Caco-2 (cell line): Measurements from ENCODE around the gene TMEM184B. TPM values are rescaled to one million over a fixed set of nuclear protein-coding genes. Genes with fewer than 3 reads are reported as not detected.

Source experiments
- Bru-seq: library from RNA; stranded (reverse); fragments of 400-500 nt; gene quantifications from one replicate; lab custom pipeline; 2021; lab: Mats Ljungman, UMichigan
- BruChase-seq, 2 experiments: library from RNA; stranded (reverse); fragments of 400-500 nt; gene quantifications; one replicate each; lab custom pipeline; 2021; lab: Mats Ljungman, UMichigan
- BruUV-seq: library from RNA; stranded (reverse); fragments of 400-500 nt; replicated peaks from 2 replicates; lab custom pipeline; 2021; lab: Mats Ljungman, UMichigan
- CTCF ChIA-PET: fragments of 300-600 bp; sonication (Branson Sonifier 250); formaldehyde crosslinking; loops from one replicate; lab custom pipeline; 2022; ENCODE audit warnings: antibody characterized with exemption; lab: Charles Lee
- POLR2A ChIA-PET: fragments of 300-600 bp; sonication (Branson Sonifier 250); formaldehyde crosslinking; loops from one replicate; lab custom pipeline; 2022; ENCODE audit warnings: antibody characterized with exemption; lab: Charles Lee
- DNase-seq, 2 experiments: peaks; one replicate each; pipeline versions ENCODE4 v3.0.0 to v3.0.0-alpha.2; 2020 to 2022
- H3K27me3 ChIP-seq: replicated peaks from 2 replicates; pipeline ENCODE4 v1.6.0; 2011; ENCODE audit warnings: low read length; ENCODE audit not compliant: control insufficient read depth, insufficient read depth
- H3K36me3 ChIP-seq: 2 replicates; pipeline ENCODE4 v1.5.1; 2011; ENCODE audit warnings: low read length; ENCODE audit not compliant: control insufficient read depth, insufficient read depth
- H3K4me1 ChIP-seq: fragments of 250-450 bp; sonication (Bioruptor Pico); 2 replicates; pipeline ENCODE4 v1.5.1; 2020; ENCODE audit warnings: mild to moderate bottlenecking
- H3K4me3 ChIP-seq: 2 replicates; pipeline ENCODE4 v1.5.1; 2011; ENCODE audit warnings: low read depth, mild to moderate bottlenecking, control low read depth, low read length
- H3K9me3 ChIP-seq: fragments of 250-450 bp; sonication (Bioruptor Pico); 2 replicates; pipeline ENCODE4 v1.5.1; 2020; ENCODE audit warnings: mild to moderate bottlenecking, moderate library complexity
- H3K27ac Mint-ChIP-seq: one replicate; pipeline ENCODE4 v1.8.0; 2022; ENCODE audit warnings: mixed read lengths; ENCODE audit not compliant: unreplicated experiment
- H3K27me3 Mint-ChIP-seq: one replicate; pipeline ENCODE4 v1.8.0; 2022; ENCODE audit warnings: mixed read lengths; ENCODE audit not compliant: insufficient read depth, unreplicated experiment
- H3K36me3 Mint-ChIP-seq: one replicate; pipeline ENCODE4 v1.8.0; 2022; ENCODE audit warnings: mild to moderate bottlenecking, mixed read lengths; ENCODE audit not compliant: insufficient read depth, unreplicated experiment
- H3K4me1 Mint-ChIP-seq: one replicate; pipeline ENCODE4 v1.8.0; 2022; ENCODE audit warnings: low read depth, mixed read lengths; ENCODE audit not compliant: unreplicated experiment
- H3K4me3 Mint-ChIP-seq: one replicate; pipeline ENCODE4 v1.8.0; 2022; ENCODE audit warnings: mild to moderate bottlenecking, moderate library complexity, mixed read lengths; ENCODE audit not compliant: unreplicated experiment
- H3K9me3 Mint-ChIP-seq: one replicate; pipeline ENCODE4 v1.8.0; 2022; ENCODE audit warnings: mixed read lengths; ENCODE audit not compliant: unreplicated experiment
- intact Hi-C: fragments of 100-400 bp; cut with micrococcal nuclease; formaldehyde crosslinking; loops from one replicate; pipeline ENCODE4 v1.10.0; 2022; ENCODE audit not compliant: unreplicated experiment
- long read RNA-seq: library from polyadenylated mRNA; stranded (forward); transcript quantifications from one replicate; pipeline ENCODE4 v2.0.0, GENCODE V29; 2022
- total RNA-seq: library from RNA; stranded (reverse); gene quantifications from 2 replicates; pipeline ENCODE4 v1.2.3, GENCODE V29; 2022
- TF ChIP-seq, protein P1 (sequence below), 2 experiments: fragments of 200-600 bp in 1 of 2; IDR thresholded peaks; 1 replicate in 1 of 2; 2 replicates in 1 of 2; pipeline versions ENCODE4 v1.5.1 to v1.8.0; 2011 to 2022; ENCODE audit warnings: antibody characterized with exemption in 1 of 2, control low read depth in 1 of 2, inconsistent platforms in 1 of 2, low read depth in 1 of 2, low read length in 1 of 2, mild to moderate bottlenecking in 1 of 2, moderate library complexity in 1 of 2; ENCODE audit not compliant: insufficient read depth in 1 of 2, severe bottlenecking in 1 of 2, unreplicated experiment in 1 of 2

TMEM184B gene
- 52.4 and 53.3 TPM in 2 replicates for total RNA-seq
- Bru-seq, nascent RNA: percentile 61 among the genes with signal in this experiment
- BruChase-seq, experiment 1, labeled RNA remaining after a 2-hour chase: percentile 67 among the genes with signal in this experiment
- BruChase-seq, experiment 2, labeled RNA remaining after a 6-hour chase: percentile 76 among the genes with signal in this experiment
- long read RNA-seq, full-length matches to known transcripts: 59 of 90 reads
- long read RNA-seq, partial matches to known transcripts: 21 of 90 reads
- long read RNA-seq, other reads (novel, unspliced or antisense): 10 of 90 reads

DNA sequence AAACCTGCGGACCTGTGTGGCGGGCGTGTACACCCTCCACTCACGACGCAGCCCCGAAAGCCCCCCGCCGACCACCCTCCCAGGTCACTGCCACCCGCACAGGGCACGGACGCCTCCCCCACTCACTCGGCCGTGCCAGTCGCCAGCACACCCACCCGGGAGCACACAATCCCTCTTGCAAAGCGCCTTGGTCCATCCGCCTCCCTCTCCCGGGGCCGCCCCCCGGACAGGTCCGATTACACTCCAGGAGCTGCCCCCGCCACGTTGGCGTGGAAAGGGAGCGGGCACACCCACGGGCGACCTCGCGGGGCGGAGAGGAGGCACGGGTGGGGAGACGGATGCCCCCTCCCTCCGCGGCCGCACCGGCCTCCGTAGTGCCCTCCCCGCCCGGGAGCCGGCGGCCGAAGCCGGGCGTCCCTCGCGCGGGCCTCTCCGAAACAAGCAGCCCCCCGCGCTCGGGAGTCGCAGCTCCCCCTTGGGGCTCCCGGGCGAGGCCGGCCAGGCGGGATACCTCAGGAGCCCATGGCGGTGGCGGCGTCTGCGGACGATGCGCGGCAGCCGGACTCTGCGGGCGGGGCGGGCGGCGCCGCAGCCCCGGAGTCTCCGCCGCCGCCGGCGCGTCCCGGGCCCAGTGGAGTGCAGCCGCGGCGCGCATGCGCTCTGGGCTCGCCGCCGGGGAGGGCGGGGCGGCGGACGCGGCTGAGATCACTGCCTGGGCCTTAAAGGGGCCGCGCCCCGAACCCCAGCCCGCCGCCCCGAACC lies at the start of gene TMEM184B:
Gene TMEM184B, minus strand, starts transcription at position 638 of the 762 bp plus-strand sequence. CDS start 25,049 bp downstream, outside the sequence.
- Mint-ChIP-seq H3K27me3 (no peaks in the 10 kb centered on the region), H3K27ac (peak within 1 kb of the TSS; percentile 75), H3K9me3 (no peaks in the 10 kb centered on the region), H3K36me3 (peaks cover 16% of the 10 kb centered on the region), H3K4me3 (peak within 1 kb of the TSS; percentile 83), H3K4me1 (peaks cover 23% of the 10 kb centered on the region)
- peaks cover 5% of the 10 kb centered on the region for H3K4me1 ChIP-seq
- intact Hi-C loops: loop anchor here (1.0 kb wide), 1 partner anchor 11 kb away; no protein-coding TSS in a partner anchor
- H3K36me3 ChIP-seq: 0 out of 2 replicates have a peak, but pooled peaks cover 1% of the 10 kb centered on the region
- BruUV-seq: no TSS peak
- ChIA-PET POLR2A (no interaction called here), CTCF (no interaction called here)
- H3K4me3 ChIP-seq: peak within 1 kb of the TSS; percentile 97
- TF ChIP-seq, protein P1, sequence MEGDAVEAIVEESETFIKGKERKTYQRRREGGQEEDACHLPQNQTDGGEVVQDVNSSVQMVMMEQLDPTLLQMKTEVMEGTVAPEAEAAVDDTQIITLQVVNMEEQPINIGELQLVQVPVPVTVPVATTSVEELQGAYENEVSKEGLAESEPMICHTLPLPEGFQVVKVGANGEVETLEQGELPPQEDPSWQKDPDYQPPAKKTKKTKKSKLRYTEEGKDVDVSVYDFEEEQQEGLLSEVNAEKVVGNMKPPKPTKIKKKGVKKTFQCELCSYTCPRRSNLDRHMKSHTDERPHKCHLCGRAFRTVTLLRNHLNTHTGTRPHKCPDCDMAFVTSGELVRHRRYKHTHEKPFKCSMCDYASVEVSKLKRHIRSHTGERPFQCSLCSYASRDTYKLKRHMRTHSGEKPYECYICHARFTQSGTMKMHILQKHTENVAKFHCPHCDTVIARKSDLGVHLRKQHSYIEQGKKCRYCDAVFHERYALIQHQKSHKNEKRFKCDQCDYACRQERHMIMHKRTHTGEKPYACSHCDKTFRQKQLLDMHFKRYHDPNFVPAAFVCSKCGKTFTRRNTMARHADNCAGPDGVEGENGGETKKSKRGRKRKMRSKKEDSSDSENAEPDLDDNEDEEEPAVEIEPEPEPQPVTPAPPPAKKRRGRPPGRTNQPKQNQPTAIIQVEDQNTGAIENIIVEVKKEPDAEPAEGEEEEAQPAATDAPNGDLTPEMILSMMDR (IDR thresholded peaks at IDR 0.05; ENCODE audit: insufficient read depth in 1 of 2, low read depth in 1 of 2, low read length in 1 of 2, severe bottlenecking in 1 of 2, unreplicated experiment in 1 of 2): no peak
- no peaks in the 10 kb centered on the region for H3K9me3 ChIP-seq
- DNase-seq: peak; percentile 55 to 87
- no peaks in the 10 kb centered on the region for H3K27me3 ChIP-seq

DNA sequence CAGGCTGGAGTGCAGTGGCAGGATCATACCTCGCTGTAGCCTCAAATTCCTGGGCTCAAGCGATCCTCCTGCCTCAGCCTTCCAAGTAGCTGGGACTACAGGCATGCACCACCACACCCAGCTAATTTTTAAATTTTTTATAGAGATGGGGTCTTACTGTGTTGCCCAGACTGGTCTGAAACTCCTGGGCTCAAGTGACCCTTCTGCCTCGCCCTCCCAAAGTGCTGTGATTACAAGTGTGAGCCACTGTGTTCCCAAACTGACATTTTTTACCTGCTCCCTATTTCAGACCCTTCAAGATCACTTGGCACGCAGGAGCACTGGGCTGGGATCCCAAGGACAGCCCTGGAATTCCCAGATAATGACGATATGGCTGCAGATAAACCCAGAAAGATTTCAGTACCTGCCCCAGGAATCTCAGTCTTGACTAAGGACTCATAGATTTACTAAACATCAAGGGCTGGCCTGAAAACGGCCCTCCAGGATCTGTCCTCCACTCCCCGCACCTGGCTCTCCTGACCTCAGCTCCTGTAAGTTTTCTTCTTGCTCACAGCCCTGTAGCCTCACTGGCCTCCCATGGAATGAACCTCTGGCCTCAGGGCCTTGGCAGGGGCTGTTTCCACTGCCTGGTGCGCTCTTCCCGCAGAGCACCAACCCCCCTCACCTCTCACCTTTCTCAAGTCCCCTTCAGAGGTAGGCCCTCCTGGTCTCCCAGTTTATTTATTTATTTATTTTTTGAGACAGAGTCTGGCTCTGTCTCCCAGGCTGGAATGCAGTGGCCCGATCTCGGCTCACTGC lies 48.0 kb upstream of the TMEM184B start:
- TF ChIP-seq, protein P1 (IDR thresholded peaks at IDR 0.05; ENCODE audit: insufficient read depth in 1 of 2, low read depth in 1 of 2, low read length in 1 of 2, severe bottlenecking in 1 of 2, unreplicated experiment in 1 of 2): no peak
- CTCF ChIA-PET: no interaction called here
- no peaks in the 10 kb centered on the region for H3K4me1 Mint-ChIP-seq
- H3K9me3 Mint-ChIP-seq: no peaks in the 10 kb centered on the region
- peak overlapping the region; percentile 45 for H3K27ac Mint-ChIP-seq
- no peaks in the 10 kb centered on the region for H3K27me3 Mint-ChIP-seq
- POLR2A ChIA-PET: no interaction called here
- Histone ChIP-seq H3K9me3 (no peaks in the 10 kb centered on the region), H3K4me1 (peaks cover 7% of the 10 kb centered on the region), H3K36me3 (no peaks in the 10 kb centered on the region), H3K4me3 (no peak overlapping the region), H3K27me3 (no peaks in the 10 kb centered on the region)
- no peak overlapping the region for H3K4me3 Mint-ChIP-seq
- no TSS peak for BruUV-seq
- intact Hi-C loops: no loop called here
- peaks cover 8% of the 10 kb centered on the region for H3K36me3 Mint-ChIP-seq
- no peak for DNase-seq
